Measurements from ENCODE around the gene KRT24.

DNA sequence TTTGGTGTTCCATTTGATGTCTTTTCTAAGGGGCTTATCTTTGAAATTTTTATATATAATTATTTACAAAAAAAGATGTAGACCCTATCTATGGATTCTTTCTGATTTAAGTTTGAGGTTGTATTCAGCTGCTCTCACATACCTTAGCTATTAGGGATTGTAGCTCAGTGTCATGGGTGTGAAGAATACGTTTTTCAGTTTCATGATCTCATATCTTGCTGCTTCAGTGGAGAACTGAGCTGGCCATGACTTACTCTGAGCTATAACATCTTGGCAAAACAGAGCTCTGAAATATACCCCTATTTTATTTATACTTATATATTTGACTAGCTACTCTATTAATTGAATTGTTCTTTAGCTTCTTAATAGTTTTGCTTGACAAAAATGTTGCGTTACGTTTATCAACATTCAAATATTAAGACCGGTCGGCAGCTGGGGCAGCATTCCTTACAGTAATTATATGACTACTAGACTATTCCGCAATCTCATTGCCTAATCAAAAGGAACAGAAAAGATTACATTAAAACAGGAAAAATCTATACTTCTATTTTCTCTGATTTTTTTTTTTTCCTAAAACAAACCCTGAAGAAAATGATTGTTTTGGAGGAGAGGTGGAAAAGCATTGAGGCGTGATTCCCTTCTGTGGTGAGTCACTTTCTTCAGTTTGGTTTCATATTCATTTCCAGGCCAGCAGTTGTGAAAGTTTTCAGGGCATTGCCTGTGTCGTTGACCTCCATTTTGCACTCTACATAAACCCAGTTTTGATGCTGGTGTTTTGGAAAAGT is 24.1 kb upstream of the KRT24 start:
- TF ChIP-seq, protein P1, sequence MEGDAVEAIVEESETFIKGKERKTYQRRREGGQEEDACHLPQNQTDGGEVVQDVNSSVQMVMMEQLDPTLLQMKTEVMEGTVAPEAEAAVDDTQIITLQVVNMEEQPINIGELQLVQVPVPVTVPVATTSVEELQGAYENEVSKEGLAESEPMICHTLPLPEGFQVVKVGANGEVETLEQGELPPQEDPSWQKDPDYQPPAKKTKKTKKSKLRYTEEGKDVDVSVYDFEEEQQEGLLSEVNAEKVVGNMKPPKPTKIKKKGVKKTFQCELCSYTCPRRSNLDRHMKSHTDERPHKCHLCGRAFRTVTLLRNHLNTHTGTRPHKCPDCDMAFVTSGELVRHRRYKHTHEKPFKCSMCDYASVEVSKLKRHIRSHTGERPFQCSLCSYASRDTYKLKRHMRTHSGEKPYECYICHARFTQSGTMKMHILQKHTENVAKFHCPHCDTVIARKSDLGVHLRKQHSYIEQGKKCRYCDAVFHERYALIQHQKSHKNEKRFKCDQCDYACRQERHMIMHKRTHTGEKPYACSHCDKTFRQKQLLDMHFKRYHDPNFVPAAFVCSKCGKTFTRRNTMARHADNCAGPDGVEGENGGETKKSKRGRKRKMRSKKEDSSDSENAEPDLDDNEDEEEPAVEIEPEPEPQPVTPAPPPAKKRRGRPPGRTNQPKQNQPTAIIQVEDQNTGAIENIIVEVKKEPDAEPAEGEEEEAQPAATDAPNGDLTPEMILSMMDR (IDR thresholded peaks at IDR 0.05; ENCODE audit: extremely low read depth in 1 of 2, insufficient read depth in 1 of 2, low read depth in 1 of 2, low read length in 2 of 2) = no peak
- no peak for TF ChIP-seq POLR2AphosphoS5 (IDR thresholded peaks at IDR 0.05; ENCODE audit: insufficient read depth, low read depth, low read length)

Measured in endothelial cell of umbilical vein (primary cell).